GM19455 (cell line): ENCODE results near the gene AGK.
A peak's percentile ranks its signal among the peaks of the same experiment; 100 is the strongest.
"Not testable (repeated sequence)": the region's sequence is repeated elsewhere in the genome, so short reads cannot be mapped to it uniquely, and the experiment has no call there.

ENCODE experiments used
- ATAC-seq: cut with Tn5 transposase; IDR thresholded peaks from one replicate; pipeline ENCODE4 v1.9.1; 2021; ENCODE audit not compliant: unreplicated experiment

AGK gene

GRCh38 chr7:141645188-141645587, 94.0 kb downstream of the AGK start:
- ATAC-seq: no peak

DNA sequence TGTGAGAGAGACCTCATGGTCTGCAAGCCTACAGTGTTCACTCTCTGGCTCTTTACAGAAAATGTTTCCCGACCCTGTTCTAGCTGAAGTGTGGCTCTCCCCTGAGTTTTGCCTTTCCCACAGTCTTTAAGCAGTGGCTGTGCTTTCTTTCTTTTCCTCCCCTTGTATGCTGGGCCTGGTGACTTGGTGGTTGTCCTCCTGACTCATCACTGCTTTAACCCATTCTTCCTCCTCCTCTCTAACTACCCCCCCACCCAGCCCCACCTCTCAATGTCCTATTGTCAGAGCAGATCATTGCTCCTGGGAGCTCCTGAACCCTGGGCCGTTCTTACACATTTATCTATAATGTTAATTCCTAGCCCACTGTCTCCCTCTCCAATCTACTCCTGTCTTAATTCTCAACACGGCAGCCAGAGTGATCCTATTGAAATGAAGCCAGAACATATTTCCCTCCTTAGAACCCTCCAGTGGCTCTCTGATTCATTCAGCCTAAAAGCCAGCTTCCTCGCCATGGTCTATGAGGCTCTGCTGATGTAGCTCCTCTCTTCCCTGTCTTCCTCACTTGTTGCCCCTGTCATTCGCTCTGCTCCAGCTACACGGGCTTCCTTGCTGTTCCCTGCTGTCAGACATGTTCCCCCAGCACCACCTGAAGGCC, 95.7 kb downstream of the AGK start:
- ATAC-seq: no peak

GRCh38 chr7:141647701-141648100, 96.5 kb downstream of the AGK start:
- ATAC-seq: not testable (repeated sequence)

DNA sequence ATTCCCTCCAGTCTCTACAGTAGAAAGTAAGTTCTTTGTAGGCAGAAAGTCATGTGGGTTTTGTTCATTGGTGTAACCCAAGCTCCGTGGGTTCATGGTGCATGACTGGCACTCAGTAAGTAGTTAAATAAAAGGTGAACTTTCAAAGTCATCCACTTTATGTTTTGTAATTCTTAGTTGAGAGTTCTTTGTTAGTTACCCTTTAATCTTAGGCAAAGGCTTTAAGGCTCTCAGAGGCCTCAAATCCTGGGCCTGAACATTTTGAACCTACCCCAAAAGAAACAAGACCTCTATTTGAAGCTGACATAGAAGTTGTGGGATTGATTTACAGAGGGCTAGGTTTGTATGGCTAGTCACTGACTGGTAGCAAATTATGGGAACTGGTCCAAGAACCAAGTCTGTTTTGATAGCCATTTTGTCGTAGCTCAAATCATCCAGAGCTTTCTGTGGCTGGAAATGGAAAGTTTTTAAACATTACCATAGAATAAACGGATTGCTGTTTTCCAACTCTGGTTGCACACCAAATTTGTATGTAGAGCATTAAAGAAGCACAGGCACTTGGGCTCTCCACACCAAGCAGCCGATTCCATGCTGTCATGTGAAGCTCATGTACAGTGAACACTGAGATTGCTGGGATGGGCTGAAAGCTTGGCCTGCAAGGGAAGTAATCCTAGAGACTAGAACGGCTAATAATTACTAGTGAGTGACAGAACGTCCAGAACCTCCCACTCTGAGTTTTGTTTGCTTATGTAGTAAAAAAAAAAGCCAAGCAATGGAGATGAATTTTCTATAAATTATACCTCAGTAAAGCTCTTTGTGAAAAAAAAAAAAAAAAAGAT, 97.3 kb downstream of the AGK start:
- no peak for ATAC-seq

DNA sequence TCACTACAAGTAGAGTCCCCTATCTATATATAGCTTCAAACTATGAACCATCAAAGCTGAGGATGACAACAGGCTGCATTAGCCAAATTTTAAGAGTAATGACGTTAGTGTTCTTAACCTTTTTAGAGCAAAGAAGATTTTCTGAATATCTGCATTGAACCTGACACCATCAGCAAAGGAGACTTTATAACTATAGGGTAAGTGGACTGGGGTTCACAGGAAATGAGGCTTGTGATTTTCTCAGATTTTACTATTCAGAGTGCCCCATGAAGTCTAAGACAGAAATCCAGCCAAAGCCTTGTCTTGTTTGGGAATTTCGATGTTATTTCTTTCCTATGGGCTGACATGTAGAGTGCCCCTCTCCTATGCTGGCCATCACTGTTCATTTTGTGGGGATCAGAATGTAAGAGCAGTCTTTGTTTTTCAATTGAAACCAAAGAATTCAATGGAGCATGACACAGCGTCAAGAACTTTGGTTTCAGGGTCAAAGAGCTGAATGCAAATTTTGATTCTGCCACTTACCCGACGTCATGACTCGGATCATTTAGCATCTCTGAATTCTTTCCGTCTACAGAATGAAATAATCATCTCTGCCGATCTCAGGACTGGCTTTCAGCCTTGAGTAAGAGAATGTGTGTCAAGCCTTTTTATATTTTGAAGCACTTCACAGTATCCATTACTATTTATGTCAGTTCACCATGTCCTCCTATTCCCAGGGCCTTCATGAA, 98.1 kb downstream of the AGK start:
- peak; percentile 70 for ATAC-seq

DNA sequence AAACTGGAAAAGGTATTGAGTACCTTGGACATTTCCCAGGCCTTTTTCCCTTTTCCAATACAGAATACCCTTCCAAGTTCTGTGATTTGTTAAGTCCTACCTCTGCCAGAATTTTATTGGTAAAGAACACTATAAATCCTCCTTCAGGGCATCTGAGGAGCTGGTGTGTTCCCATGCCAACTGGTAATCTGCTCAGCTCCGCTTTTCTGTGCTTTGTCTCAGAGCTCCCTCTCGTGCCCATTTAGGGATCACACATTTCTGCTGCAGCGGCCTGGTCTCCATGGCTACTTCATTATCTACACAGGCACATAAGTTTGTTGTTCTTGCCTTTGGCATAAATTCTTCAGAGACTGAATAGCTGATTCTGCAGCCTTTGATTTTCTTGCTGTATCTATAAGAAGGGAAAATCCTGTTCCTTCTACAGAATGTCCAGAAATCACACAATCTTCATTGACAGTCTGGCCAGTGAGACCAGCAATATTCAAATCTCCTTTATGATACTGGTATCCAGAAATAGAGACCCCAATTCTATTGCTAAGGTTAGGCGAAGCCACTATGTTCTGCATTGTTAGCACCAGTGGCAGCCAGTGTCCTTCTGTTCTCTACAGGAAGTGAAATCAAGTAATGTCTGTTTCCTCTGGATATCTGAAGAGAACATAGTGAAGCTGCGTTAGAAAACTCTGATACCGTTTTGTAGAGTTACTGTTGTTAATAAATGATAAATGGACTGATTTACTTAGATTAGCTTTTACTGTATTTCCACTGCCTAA, 98.8 kb downstream of the AGK start:
- peak; percentile 79 for ATAC-seq

- ATAC-seq: no peak
Observed at GRCh38 chr7:141651417-141651816, 100.2 kb downstream of the AGK start.

- ATAC-seq: no peak
Observed at GRCh38 chr7:141652691-141653090, 101.5 kb downstream of the AGK start.

GRCh38 chr7:141654551-141654950, 103.3 kb downstream of the AGK start:
- ATAC-seq: peak; percentile 70

DNA sequence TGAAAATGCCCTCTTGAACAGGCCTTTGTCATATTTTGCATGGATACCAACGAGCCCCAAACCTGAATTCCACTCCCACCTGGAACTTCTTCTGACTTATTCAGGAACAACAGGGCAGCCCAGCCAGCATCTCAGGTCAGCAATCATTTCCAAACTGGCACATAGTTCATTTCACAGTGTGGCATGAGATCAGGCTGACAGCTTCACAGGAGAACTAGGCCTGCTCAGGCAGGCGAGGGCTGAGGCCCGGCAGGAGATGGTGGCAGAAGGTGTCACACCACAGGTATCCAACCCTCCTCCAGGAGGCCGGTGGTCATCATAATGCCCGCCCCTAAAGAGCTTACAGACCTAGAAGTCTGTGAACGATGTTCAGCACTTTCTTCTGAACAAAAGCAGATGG, 108.3 kb downstream of the AGK start:
- no peak for ATAC-seq

- no peak for ATAC-seq
Observed at GRCh38 chr7:141660259-141660658, 109.0 kb downstream of the AGK start.

GRCh38 chr7:141663081-141663849, 112.1 kb downstream of the AGK start:
- no peak for ATAC-seq

DNA sequence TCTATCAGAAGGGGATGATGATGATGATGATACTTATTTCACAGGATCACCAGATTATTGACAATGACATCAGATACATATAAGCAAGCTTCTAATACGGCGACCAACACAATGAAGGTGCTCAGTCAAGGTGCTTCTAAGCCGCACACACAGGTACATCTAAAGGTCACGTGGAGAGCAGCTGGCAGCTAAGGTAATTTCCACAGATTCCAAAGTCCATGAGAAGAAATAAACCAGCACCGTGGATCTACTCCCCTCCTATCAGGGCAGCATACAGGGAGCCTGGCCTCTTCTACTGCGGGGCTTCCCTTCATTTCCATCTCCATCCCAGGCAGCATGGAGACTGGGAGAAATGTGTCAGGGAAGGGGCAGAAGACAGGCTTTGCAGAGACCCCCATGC, 113.2 kb downstream of the AGK start:
- ATAC-seq: no peak

- no peak for ATAC-seq
Observed at GRCh38 chr7:141665208-141666035, 114.2 kb downstream of the AGK start.

DNA sequence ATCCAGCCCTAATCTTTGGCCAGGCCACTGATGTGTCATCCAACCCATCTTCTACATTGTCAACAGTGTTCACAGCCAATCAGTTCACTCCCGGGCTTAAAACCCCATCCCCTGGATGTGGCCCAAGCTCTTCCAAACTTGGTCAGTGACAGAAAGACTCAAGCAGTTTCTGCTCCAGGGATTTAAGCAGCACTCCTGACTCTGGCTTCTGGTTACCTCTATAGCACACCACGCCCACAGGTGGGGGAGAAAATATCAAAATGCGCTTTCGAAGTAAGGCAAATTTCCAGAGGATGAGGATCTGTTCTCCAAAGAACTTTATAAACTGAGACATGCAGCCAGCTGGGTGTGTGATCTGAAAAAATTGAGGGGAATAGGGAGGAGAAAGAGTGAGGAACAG, 114.9 kb downstream of the AGK start:
- ATAC-seq: no peak

- ATAC-seq: no peak
Observed at GRCh38 chr7:141668853-141669252, 117.6 kb downstream of the AGK start.

DNA sequence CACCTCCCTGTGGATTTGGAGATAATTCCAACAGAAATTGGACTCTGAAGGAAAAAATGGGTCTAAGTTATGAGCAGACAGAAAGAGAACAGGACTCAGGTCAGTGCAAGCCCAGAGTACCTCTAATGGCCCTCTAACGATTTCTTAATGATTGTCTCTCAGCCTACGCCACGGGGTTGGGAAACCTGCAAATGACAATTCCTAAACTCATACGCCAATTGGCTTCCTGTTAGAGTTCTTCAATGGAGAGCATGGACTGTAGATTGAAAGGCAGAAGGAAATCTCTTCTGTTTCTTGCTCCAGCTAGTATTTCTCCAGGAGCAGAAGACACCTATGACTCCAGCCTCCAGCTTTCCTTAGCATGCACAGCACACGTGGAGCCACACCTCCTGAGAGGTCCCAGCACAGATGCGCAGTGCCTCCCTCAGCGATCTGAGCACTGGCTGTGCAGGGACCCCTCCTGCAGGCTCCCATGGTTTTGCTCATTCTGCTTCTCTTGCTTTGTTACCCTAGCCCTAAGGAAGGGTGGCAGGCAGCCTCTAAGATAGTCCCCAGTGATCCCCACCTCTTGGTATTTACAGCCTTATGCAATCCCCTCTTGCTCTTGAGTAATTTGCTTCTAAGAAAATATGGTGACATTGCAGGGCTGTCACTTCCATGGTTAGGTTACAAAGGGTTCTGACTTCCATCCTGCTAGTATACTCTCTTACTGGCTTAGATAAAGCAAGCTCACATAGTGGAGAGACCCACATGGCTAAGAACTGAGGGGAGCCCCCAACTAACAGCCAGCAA, 120.7 kb downstream of the AGK start:
- ATAC-seq: no peak

DNA sequence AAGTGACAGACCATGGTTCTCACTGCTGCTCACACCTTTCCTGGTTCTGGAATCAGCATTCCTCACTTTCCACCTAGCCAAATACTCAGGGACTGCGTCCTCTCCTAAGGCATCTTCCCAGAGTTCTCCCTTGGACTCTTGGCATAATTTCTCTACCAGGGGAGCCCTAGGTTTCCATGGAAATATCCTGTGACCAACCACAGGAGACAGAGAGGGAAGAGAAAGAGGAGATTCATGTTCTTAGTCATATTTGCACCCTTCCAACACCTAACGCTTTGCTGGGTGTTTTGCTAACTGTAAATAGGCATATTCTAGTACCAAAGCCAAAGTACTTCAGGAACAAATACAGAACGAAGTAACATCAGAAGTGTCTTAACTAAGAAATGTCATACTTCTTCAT, 122.1 kb downstream of the AGK start:
- ATAC-seq: no peak

DNA sequence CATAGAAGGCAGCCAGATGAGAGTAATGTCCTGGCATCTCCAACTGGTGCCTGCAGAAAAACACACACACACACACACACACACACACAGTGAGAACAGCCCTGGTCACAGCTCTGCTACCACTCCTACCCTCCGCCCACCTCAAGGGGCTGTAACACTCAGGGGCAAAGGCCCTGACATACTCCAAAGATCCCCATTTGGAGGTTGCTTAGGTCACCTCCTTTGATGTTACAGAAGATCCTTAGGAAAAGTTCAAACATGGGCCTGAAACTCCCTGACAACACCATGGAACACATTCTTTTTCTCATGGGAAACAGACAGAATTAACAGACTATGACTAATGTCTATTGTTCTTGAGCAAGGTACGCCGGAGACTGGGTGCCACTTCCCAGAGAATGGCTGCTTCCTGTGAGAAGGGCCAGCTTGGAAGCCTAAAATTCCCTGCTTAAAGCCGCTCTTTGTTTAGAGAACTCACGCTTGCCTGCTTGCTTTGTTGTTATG, 123.0 kb downstream of the AGK start:
- ATAC-seq: no peak
